ENCODE data around the gene KLHL11.
"Not testable (repeated sequence)": the region's sequence is repeated elsewhere in the genome, so short reads cannot be mapped to it uniquely, and the experiment has no call there.

KLHL11 gene

GRCh38 chr17:41896726-41897125 is 31.5 kb upstream of the KLHL11 start:
- TF ChIP-seq POLR2A (IDR thresholded peaks at IDR 0.05; ENCODE audit: low read depth, low read length): no peak
- FAIRE-seq (no peak), DNase-seq (ENCODE audit: insufficient read length, low spot score) (no peak)

GRCh38 chr17:41895617-41896016 is 30.4 kb upstream of the KLHL11 start:
- FAIRE-seq (no peak), DNase-seq (ENCODE audit: insufficient read length, low spot score) (no peak)
- TF ChIP-seq POLR2A (IDR thresholded peaks at IDR 0.05; ENCODE audit: low read depth, low read length): no peak

- FAIRE-seq (no peak), DNase-seq (ENCODE audit: insufficient read length, low spot score) (no peak)
- TF ChIP-seq POLR2A (IDR thresholded peaks at IDR 0.05; ENCODE audit: low read depth, low read length): no peak
Observed at GRCh38 chr17:41894791-41895331, 29.6 kb upstream of the KLHL11 start.

- DNase-seq (ENCODE audit: insufficient read length, low spot score) (no peak), FAIRE-seq (no peak)
- no peak for TF ChIP-seq POLR2A (IDR thresholded peaks at IDR 0.05; ENCODE audit: low read depth, low read length)
Observed at GRCh38 chr17:41893384-41893783, 28.2 kb upstream of the KLHL11 start.

- no peak for FAIRE-seq
- TF ChIP-seq POLR2A (IDR thresholded peaks at IDR 0.05; ENCODE audit: low read depth, low read length): no peak
- DNase-seq (ENCODE audit: insufficient read length, low spot score): no peak
Observed at GRCh38 chr17:41892021-41892376, 26.8 kb upstream of the KLHL11 start.

GRCh38 chr17:41891135-41892020 is 26.2 kb upstream of the KLHL11 start:
- no peak for DNase-seq (ENCODE audit: insufficient read length, low spot score)
- no peak for FAIRE-seq
- TF ChIP-seq POLR2A (IDR thresholded peaks at IDR 0.05; ENCODE audit: low read depth, low read length): no peak

GRCh38 chr17:41888332-41888965 is 23.2 kb upstream of the KLHL11 start:
- FAIRE-seq: no peak
- no peak for DNase-seq (ENCODE audit: insufficient read length, low spot score)
- TF ChIP-seq POLR2A (IDR thresholded peaks at IDR 0.05; ENCODE audit: low read depth, low read length): no peak

- no peak for TF ChIP-seq POLR2A (IDR thresholded peaks at IDR 0.05; ENCODE audit: low read depth, low read length)
- DNase-seq (ENCODE audit: insufficient read length, low spot score) (no peak), FAIRE-seq (no peak)
Observed at GRCh38 chr17:41885733-41886132, 20.5 kb upstream of the KLHL11 start.

- FAIRE-seq (no peak), DNase-seq (ENCODE audit: insufficient read length, low spot score) (no peak)
- no peak for TF ChIP-seq POLR2A (IDR thresholded peaks at IDR 0.05; ENCODE audit: low read depth, low read length)
Observed at GRCh38 chr17:41882756-41883155, 17.5 kb upstream of the KLHL11 start.

- FAIRE-seq: no peak
- TF ChIP-seq POLR2A (IDR thresholded peaks at IDR 0.05; ENCODE audit: low read depth, low read length): no peak
- no peak for DNase-seq (ENCODE audit: insufficient read length, low spot score)
Observed at GRCh38 chr17:41880130-41880529, 14.9 kb upstream of the KLHL11 start.

- not testable (repeated sequence) for FAIRE-seq; DNase-seq (ENCODE audit: insufficient read length, low spot score)
Observed at GRCh38 chr17:41874293-41874670, 9.1 kb upstream of the KLHL11 start.

- no peak for TF ChIP-seq POLR2A (IDR thresholded peaks at IDR 0.05; ENCODE audit: low read depth, low read length)
- DNase-seq (ENCODE audit: insufficient read length, low spot score): no peak
- FAIRE-seq: no peak
Observed at GRCh38 chr17:41873559-41874292, 8.5 kb upstream of the KLHL11 start.

GRCh38 chr17:41871789-41872188 is 6.6 kb upstream of the KLHL11 start:
- DNase-seq (ENCODE audit: insufficient read length, low spot score): no peak
- no peak for TF ChIP-seq POLR2A (IDR thresholded peaks at IDR 0.05; ENCODE audit: low read depth, low read length)
- FAIRE-seq: no peak

GRCh38 chr17:41870627-41871026 is 5.4 kb upstream of the KLHL11 start:
- no peak for FAIRE-seq
- TF ChIP-seq POLR2A (IDR thresholded peaks at IDR 0.05; ENCODE audit: low read depth, low read length): no peak
- DNase-seq (ENCODE audit: insufficient read length, low spot score): no peak
